SIG-M5 (cell line): ENCODE results near the gene PTCSC3.

ENCODE experiments used
- DNase-seq: peaks from one replicate; lab custom pipeline; 2025; lab: John Stamatoyannopoulos, UW

Gene PTCSC3

GRCh38 chr14:36176524-36176923 is at the start of gene PTCSC3:
TSS of gene PTCSC3 (minus strand) at chr14:36176722.
- DNase-seq = no peak

DNA sequence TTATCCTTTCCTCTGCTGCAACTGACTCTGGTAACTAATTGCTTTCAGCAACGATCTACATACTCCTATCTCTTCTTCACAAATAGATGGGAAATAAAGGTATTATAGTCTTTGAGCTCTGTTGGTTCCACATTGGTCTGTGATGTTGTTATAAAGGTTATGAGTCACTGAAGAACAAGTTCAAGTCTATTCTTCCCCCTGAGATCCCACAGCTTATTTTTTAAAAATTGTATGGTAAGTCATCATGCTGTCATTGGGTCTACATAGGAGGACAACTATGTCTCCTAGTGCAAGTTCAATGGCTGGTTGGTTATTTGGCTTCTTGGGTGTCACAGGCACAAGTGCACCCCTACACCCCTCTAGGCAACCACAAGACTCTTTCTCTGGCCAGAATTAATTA is 49.6 kb upstream of the PTCSC3 start:
- DNase-seq = no peak

DNA sequence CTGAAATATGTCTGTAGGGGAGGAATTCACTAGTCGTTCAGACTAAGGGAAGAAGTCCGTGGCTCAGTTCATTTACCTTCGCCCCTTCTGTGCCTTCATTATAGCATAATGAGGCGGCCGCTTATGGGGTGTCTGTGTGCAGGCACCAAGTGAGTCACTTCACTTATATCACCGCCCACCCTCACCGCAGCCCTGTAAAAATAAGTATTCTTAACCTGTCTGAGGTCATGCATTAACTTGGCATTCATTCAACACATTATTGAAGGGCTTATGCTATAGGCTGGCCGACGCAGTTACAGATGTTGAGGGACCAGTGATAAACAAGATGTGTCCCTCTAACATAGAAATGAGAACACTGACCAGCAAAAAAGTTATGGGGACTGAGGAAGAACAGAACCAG is 47.7 kb upstream of the PTCSC3 start:
- no peak for DNase-seq

- no peak for DNase-seq
Measured at GRCh38 chr14:36223558-36223957, 47.0 kb upstream of the PTCSC3 start.

GRCh38 chr14:36222952-36223468 is 46.5 kb upstream of the PTCSC3 start:
- no peak for DNase-seq

- DNase-seq = no peak
Measured at GRCh38 chr14:36222337-36222736, 45.8 kb upstream of the PTCSC3 start.

DNA sequence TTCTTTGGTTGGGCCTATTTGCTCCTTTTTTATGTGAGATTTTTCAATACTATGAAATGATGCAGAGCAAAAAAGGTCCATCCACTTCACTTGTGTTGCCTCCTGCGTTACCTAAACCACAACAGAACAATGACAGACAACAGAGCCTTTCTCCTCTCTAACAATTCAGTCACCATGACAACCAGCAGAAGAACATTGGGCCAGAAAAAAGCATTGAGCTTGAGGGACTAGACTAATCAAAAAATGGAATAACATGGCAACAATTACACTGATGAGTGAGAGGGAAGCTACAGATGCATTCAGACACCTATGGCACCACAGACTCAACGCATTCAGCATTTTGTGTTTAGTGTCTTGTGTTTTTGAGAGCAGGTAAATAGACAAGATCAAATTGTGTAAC is 44.6 kb upstream of the PTCSC3 start:
- no peak for DNase-seq

GRCh38 chr14:36217732-36218131 is 41.2 kb upstream of the PTCSC3 start:
- no peak for DNase-seq

GRCh38 chr14:36217027-36217426 is 40.5 kb upstream of the PTCSC3 start:
- no peak for DNase-seq

DNA sequence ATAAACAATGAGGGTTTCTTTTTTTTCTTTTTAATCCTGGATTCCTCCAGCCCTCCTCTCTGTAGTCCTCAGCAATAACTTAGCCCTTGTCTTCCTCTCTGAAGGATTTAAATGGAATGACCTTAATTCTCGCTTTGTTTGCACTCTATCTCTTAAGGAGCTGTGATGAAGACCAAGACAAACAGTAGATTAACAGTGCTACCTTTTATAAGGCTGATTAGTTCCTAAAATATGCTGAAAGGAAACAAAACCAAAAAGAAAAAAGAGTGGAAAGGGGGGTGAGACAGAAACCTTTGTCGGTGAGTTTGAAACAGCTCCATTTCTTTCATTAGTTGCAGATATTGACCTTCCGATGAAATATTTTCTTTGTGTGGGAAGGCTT is 38.7 kb upstream of the PTCSC3 start:
- no peak for DNase-seq

DNA sequence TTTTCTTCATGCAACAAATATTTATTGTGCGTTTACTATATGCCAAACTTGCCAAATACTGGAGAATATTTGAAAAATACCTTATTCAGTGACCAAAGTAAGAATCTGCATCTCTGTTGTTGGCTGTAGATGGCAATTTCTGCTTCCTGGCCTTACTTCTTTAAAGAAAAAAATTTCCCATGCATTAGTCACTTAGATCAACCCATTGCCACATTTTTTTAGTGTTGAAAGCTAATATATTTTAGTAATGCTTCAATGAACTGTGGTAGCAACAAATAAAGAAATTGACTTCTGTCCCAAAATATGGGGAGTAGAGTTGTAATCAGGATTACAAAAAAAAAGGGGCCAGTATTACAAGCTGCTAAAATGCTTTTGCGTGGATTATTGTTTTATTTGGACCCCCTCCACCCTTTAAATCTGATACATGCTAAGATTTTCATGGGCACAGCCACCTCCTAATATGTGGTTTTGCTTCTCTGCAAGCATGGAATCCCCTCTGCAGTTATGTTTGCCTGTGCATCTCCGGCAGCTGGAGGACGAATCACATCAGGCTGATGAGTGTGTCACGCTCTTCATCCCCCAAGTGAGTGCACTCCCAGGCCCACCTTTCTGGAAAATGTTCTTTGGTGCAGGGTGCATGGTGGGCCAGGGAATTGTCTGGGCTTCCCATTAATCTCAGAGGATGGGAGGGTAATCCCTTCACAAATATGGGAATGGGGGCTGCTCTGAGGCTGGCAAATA is 38.1 kb upstream of the PTCSC3 start:
- DNase-seq = no peak

GRCh38 chr14:36212987-36213386 is 36.5 kb upstream of the PTCSC3 start:
- no peak for DNase-seq

DNA sequence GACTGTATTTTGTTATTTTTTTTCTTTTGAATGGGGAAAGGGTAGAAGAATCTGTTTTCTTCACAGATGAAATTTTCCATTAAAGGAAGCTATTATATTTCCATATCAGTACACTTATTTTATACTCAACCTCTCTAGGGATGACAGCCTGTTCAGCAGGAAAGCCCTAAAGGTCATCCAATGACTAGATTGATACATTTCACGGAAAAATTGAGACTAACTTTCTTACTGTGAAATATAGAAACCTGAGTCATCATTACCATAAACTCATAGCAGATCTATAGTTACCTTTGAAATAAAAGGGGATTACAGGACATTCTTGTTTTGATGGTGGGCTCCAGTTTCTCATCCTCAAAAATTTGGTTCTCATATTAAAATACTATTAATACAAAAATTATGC is 36.1 kb upstream of the PTCSC3 start:
- DNase-seq = no peak

- DNase-seq = no peak
Measured at GRCh38 chr14:36208690-36209278, 32.3 kb upstream of the PTCSC3 start.

- DNase-seq = no peak
Measured at GRCh38 chr14:36207500-36207899, 31.0 kb upstream of the PTCSC3 start.

GRCh38 chr14:36204461-36205073 is 28.0 kb upstream of the PTCSC3 start:
- no peak for DNase-seq

DNA sequence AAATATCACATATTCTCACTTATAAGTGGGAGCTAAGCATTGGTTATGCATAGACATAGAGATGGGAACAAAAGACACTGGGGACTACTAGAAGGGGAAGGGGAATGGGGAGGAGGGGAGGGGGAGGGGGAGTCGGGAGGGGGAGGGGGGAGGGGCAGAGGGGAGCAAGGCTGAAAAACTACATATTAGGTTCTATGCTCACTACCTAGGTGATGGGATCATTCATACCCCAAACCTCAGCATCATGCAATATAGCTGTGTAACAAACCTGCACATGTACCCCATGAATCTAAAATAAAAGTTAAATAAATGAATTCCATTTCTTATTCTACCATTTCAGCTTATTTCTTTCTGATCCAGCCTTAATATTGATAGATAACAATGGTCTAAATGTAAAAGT is 21.9 kb upstream of the PTCSC3 start:
- DNase-seq = no peak

DNA sequence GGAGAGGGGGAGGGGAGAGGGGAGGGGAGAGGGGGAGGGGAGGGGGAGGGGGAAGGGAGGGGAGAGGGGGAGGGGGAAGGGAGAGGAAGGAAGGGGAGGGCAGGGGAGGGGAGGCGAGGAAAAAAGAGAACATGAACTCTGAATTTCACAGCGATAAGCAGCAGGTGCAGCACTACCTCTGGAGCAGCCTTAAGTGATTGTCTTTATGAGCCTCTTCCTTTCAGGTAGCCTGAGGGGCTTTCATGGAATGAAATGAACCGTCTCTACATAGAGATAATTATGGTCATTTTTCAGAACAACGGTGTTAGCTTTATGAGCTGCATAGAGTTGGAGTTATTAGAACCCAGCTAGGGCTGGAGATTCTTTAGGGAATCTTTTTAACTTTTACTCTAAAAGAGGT is 18.1 kb upstream of the PTCSC3 start:
- DNase-seq = no peak

DNA sequence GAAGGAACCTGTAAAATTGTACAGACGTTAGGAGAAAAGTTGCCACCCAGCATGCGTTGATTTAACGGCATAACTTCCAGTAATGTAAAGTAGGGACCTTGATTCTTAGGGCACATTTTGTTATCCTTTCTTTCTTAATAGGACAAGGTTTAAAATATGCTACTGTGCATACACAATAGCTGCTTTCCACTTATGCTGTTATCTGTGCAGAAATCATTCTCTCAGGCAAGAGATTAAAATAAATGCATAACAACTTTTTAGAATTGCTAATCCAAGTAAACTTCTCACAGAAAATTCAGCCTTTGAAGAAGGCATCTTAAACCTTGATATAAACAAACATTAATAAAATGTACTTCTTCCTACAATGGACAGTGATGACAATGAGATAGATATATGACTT is 16.0 kb upstream of the PTCSC3 start:
- no peak for DNase-seq

- DNase-seq = no peak
Measured at GRCh38 chr14:36183402-36183801, 6.9 kb upstream of the PTCSC3 start.

DNA sequence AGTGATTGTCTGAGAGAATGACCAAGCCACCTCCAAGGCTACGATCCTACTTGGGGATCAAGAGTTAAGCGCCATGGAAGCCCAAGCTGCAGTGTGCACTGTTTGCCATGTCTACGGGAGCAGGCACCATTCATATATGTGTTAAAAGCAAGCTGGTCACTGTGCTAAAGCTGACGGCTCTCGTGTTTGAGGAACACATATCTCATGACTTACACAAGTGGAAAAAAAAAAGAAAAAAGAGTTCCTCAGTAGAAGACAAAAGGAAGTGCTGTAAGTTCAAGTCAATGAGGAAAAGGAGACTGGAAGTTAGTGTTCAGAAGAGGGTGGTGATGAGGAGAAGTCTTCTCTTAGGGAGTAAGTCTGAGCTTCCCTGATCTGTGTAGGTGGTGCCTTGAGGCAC is 4.9 kb upstream of the PTCSC3 start:
- no peak for DNase-seq

DNA sequence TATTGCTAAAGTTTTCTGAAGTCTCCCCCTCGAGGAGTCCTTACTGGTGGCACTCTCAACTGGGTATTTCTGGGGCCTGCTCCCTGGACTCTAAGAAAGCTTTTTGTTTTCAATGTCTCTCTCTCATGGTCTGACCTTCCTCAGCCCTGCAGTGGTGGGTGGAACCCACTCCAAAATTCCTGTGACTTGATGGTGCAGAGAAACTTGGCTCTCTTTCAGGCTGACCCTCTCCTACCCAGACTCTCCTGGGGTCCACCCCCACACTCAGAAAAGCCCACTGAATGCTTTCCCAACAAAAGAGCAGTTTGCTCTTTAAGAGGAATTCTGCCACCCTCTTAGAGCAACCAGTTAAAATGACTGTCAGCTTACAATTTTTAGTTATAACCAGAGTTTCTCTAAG is 967 bp upstream of the PTCSC3 start:
- DNase-seq = no peak

DNA sequence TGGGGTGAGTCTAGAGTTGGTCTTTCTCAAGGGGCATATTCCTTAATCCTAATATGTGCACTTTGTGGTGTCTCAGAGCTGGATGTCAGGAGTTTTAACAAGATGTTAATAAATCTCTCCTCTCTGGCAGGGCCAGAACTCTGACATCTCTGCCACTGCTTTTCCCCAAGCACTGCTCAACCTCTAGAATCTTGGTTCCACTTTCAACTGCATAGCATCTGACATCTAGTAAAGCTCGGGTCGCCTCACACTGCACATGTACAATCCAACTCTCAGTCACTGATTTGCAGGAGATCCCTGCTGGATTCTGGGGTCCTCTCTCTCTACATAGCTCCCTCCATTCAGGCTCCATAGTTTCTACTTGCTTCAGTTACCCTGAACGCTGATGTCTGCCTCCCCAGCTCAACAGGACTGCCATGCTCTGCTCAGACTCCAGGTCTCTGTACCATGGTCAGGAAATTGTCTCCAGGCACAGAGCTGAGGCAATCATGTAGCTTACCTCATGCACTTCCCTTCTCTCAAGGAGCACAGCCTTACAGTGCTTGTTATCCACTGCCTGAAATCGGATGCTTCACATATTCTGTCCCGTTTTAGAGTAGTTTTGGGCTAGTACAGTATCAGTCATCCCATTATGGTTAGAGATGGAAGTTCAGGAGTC is 1.6 kb downstream of the PTCSC3 start:
- DNase-seq = no peak
